ENCODE data around the gene LOXL3. TPM values are rescaled to one million over a fixed set of nuclear protein-coding genes. Genes with fewer than 3 reads are reported as not detected.

The LOXL3 gene
- total RNA-seq, 1 experiment from 2014 or later = 29.0 TPM

DNA sequence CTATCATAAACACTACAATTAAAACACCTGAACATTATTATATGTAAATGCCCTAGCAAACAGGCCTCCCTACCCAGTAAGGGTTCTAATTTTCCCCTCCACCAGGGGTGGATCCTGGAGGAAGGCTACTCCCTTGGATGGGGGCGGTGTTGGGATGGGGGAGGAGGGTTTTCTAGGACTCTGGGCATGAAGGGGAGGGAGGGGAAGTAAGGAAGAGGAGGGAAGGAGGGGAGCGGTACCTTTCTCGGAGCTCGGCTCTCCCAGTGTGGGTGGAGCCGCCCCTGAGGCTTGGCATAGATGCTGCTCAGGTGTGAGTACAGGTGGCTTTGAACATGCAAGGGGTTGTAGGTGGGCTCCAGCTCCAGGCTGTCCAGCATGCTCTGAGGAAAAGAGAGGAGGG, 6.2 kb upstream of the LOXL3 start:
- 0 out of 2 replicates have a peak, but pooled peaks cover 3% of the 10 kb centered on the region for H3K4me1 ChIP-seq (ENCODE audit: insufficient read depth, low read length)
- no peak overlapping the region for H2AFZ ChIP-seq (ENCODE audit: low read length)
- peaks cover 36% of the 10 kb centered on the region for H3K27me3 Mint-ChIP-seq (ENCODE audit: low read depth)
- no peak overlapping the region for H2BK20ac ChIP-seq (ENCODE audit: low read depth, low read length, poor library complexity, severe bottlenecking)
- H4K8ac ChIP-seq (replicated peaks; ENCODE audit: insufficient read length, low read depth, low read length) = no peak overlapping the region
- no peak overlapping the region for H4K5ac ChIP-seq (ENCODE audit: insufficient read length, low read depth, low read length)
- no peak overlapping the region for H3K23ac ChIP-seq (ENCODE audit: insufficient read length, low read depth, low read length)
- TF ChIP-seq, protein P1, sequence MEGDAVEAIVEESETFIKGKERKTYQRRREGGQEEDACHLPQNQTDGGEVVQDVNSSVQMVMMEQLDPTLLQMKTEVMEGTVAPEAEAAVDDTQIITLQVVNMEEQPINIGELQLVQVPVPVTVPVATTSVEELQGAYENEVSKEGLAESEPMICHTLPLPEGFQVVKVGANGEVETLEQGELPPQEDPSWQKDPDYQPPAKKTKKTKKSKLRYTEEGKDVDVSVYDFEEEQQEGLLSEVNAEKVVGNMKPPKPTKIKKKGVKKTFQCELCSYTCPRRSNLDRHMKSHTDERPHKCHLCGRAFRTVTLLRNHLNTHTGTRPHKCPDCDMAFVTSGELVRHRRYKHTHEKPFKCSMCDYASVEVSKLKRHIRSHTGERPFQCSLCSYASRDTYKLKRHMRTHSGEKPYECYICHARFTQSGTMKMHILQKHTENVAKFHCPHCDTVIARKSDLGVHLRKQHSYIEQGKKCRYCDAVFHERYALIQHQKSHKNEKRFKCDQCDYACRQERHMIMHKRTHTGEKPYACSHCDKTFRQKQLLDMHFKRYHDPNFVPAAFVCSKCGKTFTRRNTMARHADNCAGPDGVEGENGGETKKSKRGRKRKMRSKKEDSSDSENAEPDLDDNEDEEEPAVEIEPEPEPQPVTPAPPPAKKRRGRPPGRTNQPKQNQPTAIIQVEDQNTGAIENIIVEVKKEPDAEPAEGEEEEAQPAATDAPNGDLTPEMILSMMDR (conservative IDR thresholded peaks at IDR 0.05) = no peak
- peak overlapping the region in 1 of 2 experiments; percentile 2; a peak in 1 of 5 replicates for H3K4me3 Mint-ChIP-seq
- peak overlapping the region in 1 of 3 experiments; percentile 83; a peak in 2 of 7 replicates for H3K27ac Mint-ChIP-seq
- H3K9ac ChIP-seq (ENCODE audit: extremely low read depth, insufficient read length, low read length) = no peak overlapping the region
- no peaks in the 10 kb centered on the region for H3K9me3 Mint-ChIP-seq
- H3K18ac ChIP-seq (ENCODE audit: insufficient read length, low read depth, low read length) = no peak overlapping the region
- H3K23me2 ChIP-seq (ENCODE audit: insufficient read length, low read depth, low read length, poor library complexity, severe bottlenecking) = peaks cover 9% of the 10 kb centered on the region
- no peaks in the 10 kb centered on the region for H3K79me2 ChIP-seq (ENCODE audit: insufficient read depth, low read length)
- H2BK15ac ChIP-seq (ENCODE audit: low read depth, low read length) = no peak overlapping the region
- no peak overlapping the region; the same call in 1 of the 2 replicates for H3K14ac ChIP-seq (ENCODE audit: insufficient read depth, low read length)
- H3K27ac ChIP-seq (ENCODE audit: insufficient read length, low read depth, low read length) = no peak overlapping the region
- no peak overlapping the region for H3K56ac ChIP-seq (ENCODE audit: insufficient read length, low read depth, low read length)
- no peak overlapping the region for H4K91ac ChIP-seq (ENCODE audit: insufficient read length, low read depth, low read length)
- H3K4me2 ChIP-seq (ENCODE audit: insufficient read depth, insufficient read length, low read length) = peak overlapping the region; percentile 11
- H3K36me3 Mint-ChIP-seq (ENCODE audit: insufficient read depth in 1 of 3, low read depth in 3 of 3) = peaks cover 0 to 16% (median 12%) of the 10 kb centered on the region in 3 experiments; a peak in 4 of 7 replicates
- no peaks in the 10 kb centered on the region; the same call in 1 of the 2 replicates for H3K27me3 ChIP-seq (ENCODE audit: insufficient read depth, low read length)
- H2BK5ac ChIP-seq (ENCODE audit: insufficient read length, low read length) = no peak overlapping the region
- H3K9me3 ChIP-seq (ENCODE audit: control insufficient read depth, low read depth, low read length) = no peaks in the 10 kb centered on the region
- no peak overlapping the region for H2BK120ac ChIP-seq (ENCODE audit: low read depth, low read length, poor library complexity, severe bottlenecking)
- no peak overlapping the region for H3T11ph ChIP-seq (ENCODE audit: low read length)
- H3K79me1 ChIP-seq (ENCODE audit: insufficient read depth, low read depth, low read length, poor library complexity, severe bottlenecking) = no peaks in the 10 kb centered on the region
- H2AK5ac ChIP-seq (ENCODE audit: insufficient read length, low read length) = no peak overlapping the region
- H3K4me1 Mint-ChIP-seq = peaks cover 11 to 17% of the 10 kb centered on the region in 2 experiments
- DNase-seq = peak; percentile 59
- H4K20me1 ChIP-seq (ENCODE audit: control insufficient read depth, insufficient read depth, insufficient read length) = no peaks in the 10 kb centered on the region
- H3K4ac ChIP-seq (ENCODE audit: low read depth, low read length) = no peak overlapping the region
- no CpG with 5 or more reads among the region's 5 CpGs for WGBS (ENCODE audit: extremely low coverage, insufficient read length, low lambda C conversion rate)
- no peak overlapping the region for H2BK12ac ChIP-seq (ENCODE audit: insufficient read length, low read depth, low read length)

All from H9 (cell line).